Measurements from ENCODE around the gene RUBCNL.

GRCh38 chr13:46355088-46355468, 32.0 kb downstream of the RUBCNL start:
- no peak for TF ChIP-seq CTCF (IDR thresholded peaks at IDR 0.05)
- TF ChIP-seq POLR2A (IDR thresholded peaks at IDR 0.05) = no peak

Measured in body of pancreas (tissue), 4 donors.